SK-N-MC (cell line): ENCODE data around the gene WDFY4.

Experiments used
- DNase-seq: peaks from one replicate; pipeline ENCODE4 v3.0.0-alpha.2; 2011; ENCODE audit warnings: low read depth, low spot score
- H3K27ac ChIP-seq: fragments of 200-600 bp; sonication (generic); 2 replicates; pipeline ENCODE4 v1.5.1; 2016; ENCODE audit warnings: mixed run types
- H3K36me3 ChIP-seq: fragments of 200-600 bp; sonication (generic); 2 replicates; pipeline ENCODE4 v1.6.1; 2017; ENCODE audit warnings: antibody characterized with exemption, low read length, mixed read lengths; ENCODE audit not compliant: insufficient read depth
- H3K4me3 ChIP-seq: fragments of 200-600 bp; sonication (generic); 2 replicates; pipeline ENCODE4 v1.5.1; 2016
- H3K9ac ChIP-seq: fragments of 200-600 bp; sonication (generic); 2 replicates; pipeline ENCODE4 v1.8.0; 2017; ENCODE audit warnings: mixed run types, mixed read lengths; ENCODE audit not compliant: insufficient read length
- H3K9me3 ChIP-seq: fragments of 200-600 bp; sonication (generic); 2 replicates; pipeline ENCODE4 v1.6.1; 2017; ENCODE audit warnings: low read depth, mild to moderate bottlenecking, antibody characterized with exemption, low read length, moderate library complexity, mixed read lengths
- EZH2 ChIP-seq: fragments of 200-600 bp; sonication (generic); IDR thresholded peaks from one replicate; pipeline ENCODE4 v1.6.1; 2017; ENCODE audit warnings: antibody characterized with exemption
- FOXP2 ChIP-seq: optimal IDR thresholded peaks from 2 replicates; pipeline ENCODE3; 2011; ENCODE audit warnings: mild to moderate bottlenecking, moderate library complexity; ENCODE audit not compliant: insufficient read depth; ENCODE audit errors: extremely low read length, control extremely low read depth
- POLR2AphosphoS5 ChIP-seq: IDR thresholded peaks from 2 replicates; pipeline ENCODE4 v1.6.1; 2012; ENCODE audit warnings: mild to moderate bottlenecking, low read depth, low read length, borderline replicate concordance

Gene WDFY4

GRCh38 chr10:48710647-48711275, 26.1 kb downstream of the WDFY4 start:
- no peaks in the 10 kb centered on the region for H3K36me3 ChIP-seq
- DNase-seq, result no peak

GRCh38 chr10:48711830-48712229, 27.2 kb downstream of the WDFY4 start:
- H3K9me3 ChIP-seq, result no peaks in the 10 kb centered on the region
- no peak overlapping the region for H3K27ac ChIP-seq
- H3K9ac ChIP-seq, result no peak overlapping the region
- H3K36me3 ChIP-seq, result no peaks in the 10 kb centered on the region
- no peak for DNase-seq
- TF ChIP-seq FOXP2, result no peak
- H3K4me3 ChIP-seq, result no peak overlapping the region

More at GRCh38 chr10:48710647-48711275, 26.1 kb downstream of the WDFY4 start:
- H3K9ac ChIP-seq, result no peak overlapping the region
- no peak overlapping the region for H3K4me3 ChIP-seq
- H3K9me3 ChIP-seq, result no peaks in the 10 kb centered on the region
- H3K27ac ChIP-seq, result no peak overlapping the region
- TF ChIP-seq EZH2 (no peak), POLR2AphosphoS5 (no peak), FOXP2 (no peak)

- Histone ChIP-seq H3K4me3 (no peak overlapping the region), H3K36me3 (no peaks in the 10 kb centered on the region), H3K9ac (no peak overlapping the region), H3K9me3 (no peaks in the 10 kb centered on the region), H3K27ac (no peak overlapping the region)
- TF ChIP-seq POLR2AphosphoS5, result no peak
- TF ChIP-seq FOXP2, result no peak
- no peak for TF ChIP-seq EZH2
- DNase-seq, result no peak
Measured at GRCh38 chr10:48714088-48714487, 29.4 kb downstream of the WDFY4 start.

- Histone ChIP-seq H3K9ac (no peak overlapping the region), H3K9me3 (no peaks in the 10 kb centered on the region), H3K4me3 (no peak overlapping the region), H3K27ac (no peak overlapping the region), H3K36me3 (no peaks in the 10 kb centered on the region)
- DNase-seq, result no peak
- no peak for TF ChIP-seq EZH2
- no peak for TF ChIP-seq POLR2AphosphoS5
- no peak for TF ChIP-seq FOXP2
Measured at GRCh38 chr10:48716416-48716815, 31.7 kb downstream of the WDFY4 start.

GRCh38 chr10:48720611-48721010, 35.9 kb downstream of the WDFY4 start:
- no peak overlapping the region for H3K27ac ChIP-seq
- TF ChIP-seq FOXP2 (no peak), EZH2 (no peak), POLR2AphosphoS5 (no peak)
- H3K36me3 ChIP-seq, result no peaks in the 10 kb centered on the region
- no peak for DNase-seq
- no peak overlapping the region for H3K9ac ChIP-seq
- no peaks in the 10 kb centered on the region for H3K9me3 ChIP-seq
- H3K4me3 ChIP-seq, result no peak overlapping the region

- TF ChIP-seq EZH2 (no peak), POLR2AphosphoS5 (no peak), FOXP2 (no peak)
- H3K9ac ChIP-seq, result no peak overlapping the region
- DNase-seq, result no peak
- no peak overlapping the region for H3K27ac ChIP-seq
- no peaks in the 10 kb centered on the region for H3K36me3 ChIP-seq
- no peaks in the 10 kb centered on the region for H3K9me3 ChIP-seq
- no peak overlapping the region for H3K4me3 ChIP-seq
Measured at GRCh38 chr10:48722153-48723145, 37.8 kb downstream of the WDFY4 start.

- no peak overlapping the region for H3K4me3 ChIP-seq
- no peaks in the 10 kb centered on the region for H3K36me3 ChIP-seq
- H3K27ac ChIP-seq, result no peak overlapping the region
- no peak overlapping the region for H3K9ac ChIP-seq
- TF ChIP-seq EZH2 (no peak), FOXP2 (no peak), POLR2AphosphoS5 (no peak)
- H3K9me3 ChIP-seq, result no peaks in the 10 kb centered on the region
- no peak for DNase-seq
Measured at GRCh38 chr10:48724127-48724526, 39.5 kb downstream of the WDFY4 start.

- H3K9ac ChIP-seq, result no peak overlapping the region
Measured at GRCh38 chr10:48725708-48726107, 41.0 kb downstream of the WDFY4 start.

More at GRCh38 chr10:48725708-48726107, 41.0 kb downstream of the WDFY4 start:
- H3K9me3 ChIP-seq, result no peaks in the 10 kb centered on the region
- TF ChIP-seq POLR2AphosphoS5 (no peak), FOXP2 (no peak), EZH2 (no peak)
- no peak for DNase-seq
- no peak overlapping the region for H3K27ac ChIP-seq
- H3K36me3 ChIP-seq, result no peaks in the 10 kb centered on the region
- no peak overlapping the region for H3K4me3 ChIP-seq
